SK-N-SH (cell line): ENCODE data around the gene RAD51B. TPM values are rescaled to one million over a fixed set of nuclear protein-coding genes. Genes with fewer than 3 reads are reported as not detected.

Experiments
- CTCF ChIA-PET: fragments of 300-600, 350-600 bp; formaldehyde crosslinking; extraction: SDS; loops from one replicate; lab custom pipeline; 2021; lab: Yijun Ruan, JAX
- POLR2A ChIA-PET: fragments of 350-600 bp; sonication (Branson Sonifier 250); formaldehyde crosslinking; extraction: SDS; loops from one replicate; lab custom pipeline; 2020; ENCODE audit warnings: antibody characterized with exemption, inconsistent platforms; lab: Yijun Ruan, JAX
- DNase-seq: peaks from one replicate; pipeline ENCODE4 v3.0.0; 2012
- H2AFZ ChIP-seq: fragments of 200-600 bp; sonication (generic); 2 replicates; pipeline ENCODE4 v1.8.1; 2016; ENCODE audit warnings: antibody characterized with exemption, mild to moderate bottlenecking, low read depth
- H3F3A ChIP-seq: fragments of 200-600 bp; sonication (generic); replicated peaks from 2 replicates; pipeline ENCODE3; 2016; ENCODE audit warnings: antibody characterized with exemption, mild to moderate bottlenecking; ENCODE audit not compliant: insufficient read depth
- H3K27ac ChIP-seq, 2 experiments: fragments of 200-500 bp in 1 of 2; fragments of 200-600 bp in 1 of 2; sonication (Bioruptor generic) in 1 of 2; sonication (generic), shearing (Covaris generic) in 1 of 2; 2 replicates each; pipeline versions ENCODE4 v1.5.1 to v1.6.1; 2014 to 2016; ENCODE audit warnings: low read depth in 2 of 2, inconsistent platforms in 1 of 2, low read length in 1 of 2, mild to moderate bottlenecking in 1 of 2, mixed read lengths in 1 of 2
- H3K27me3 ChIP-seq: fragments of 200-600 bp; sonication (generic), shearing (Covaris generic); 2 replicates; pipeline ENCODE4 v1.6.1; 2016; ENCODE audit warnings: mixed run types; ENCODE audit not compliant: insufficient read depth
- H3K36me3 ChIP-seq, 2 experiments: fragments of 200-500 bp in 1 of 2; fragments of 200-600 bp in 1 of 2; sonication (Bioruptor generic) in 1 of 2; sonication (generic) in 1 of 2; replicated peaks in 1 of 2; 2 replicates each; pipeline versions ENCODE3 to v1.5.1; 2014 to 2016; ENCODE audit warnings: low read length in 1 of 2, mild to moderate bottlenecking in 1 of 2; ENCODE audit not compliant: insufficient read depth in 2 of 2, control insufficient read depth in 1 of 2
- H3K4me1 ChIP-seq, 2 experiments: fragments of 200-500 bp in 1 of 2; fragments of 200-600 bp in 1 of 2; sonication (Bioruptor generic) in 1 of 2; sonication (generic), shearing (Covaris generic) in 1 of 2; 2 replicates each; pipeline versions ENCODE4 v1.5.1 to v1.6.1; 2014 to 2016; ENCODE audit warnings: low read depth in 1 of 2, low read length in 1 of 2, mixed run types in 1 of 2; ENCODE audit not compliant: insufficient read depth in 2 of 2, control insufficient read depth in 1 of 2
- H3K4me2 ChIP-seq: fragments of 200-600 bp; sonication (generic), shearing (Covaris generic); 2 replicates; pipeline ENCODE4 v1.6.1; 2017; ENCODE audit warnings: mixed run types
- H3K4me3 ChIP-seq, 2 experiments: fragments of 200-500 bp in 1 of 2; fragments of 200-600 bp in 1 of 2; sonication (Bioruptor generic) in 1 of 2; sonication (generic), shearing (Covaris generic) in 1 of 2; 2 replicates each; pipeline versions ENCODE4 v1.5.1 to v1.8.1; 2014 to 2016; ENCODE audit warnings: low read depth in 2 of 2, inconsistent platforms in 1 of 2, low read length in 1 of 2, mild to moderate bottlenecking in 1 of 2, mixed read lengths in 1 of 2, moderate library complexity in 1 of 2
- H3K79me2 ChIP-seq: fragments of 200-600 bp; sonication (generic); 2 replicates; pipeline ENCODE4 v1.8.1; 2017; ENCODE audit warnings: mild to moderate bottlenecking; ENCODE audit not compliant: insufficient read depth
- H3K9ac ChIP-seq: fragments of 200-600 bp; sonication (generic); 2 replicates; pipeline ENCODE4 v1.6.1; 2017; ENCODE audit warnings: mixed run types
- H3K9me2 ChIP-seq: fragments of 200-600 bp; sonication (generic); 2 replicates; pipeline ENCODE4 v1.6.1; 2017; ENCODE audit warnings: mixed run types
- H3K9me3 ChIP-seq: fragments of 200-600 bp; sonication (generic); 2 replicates; pipeline ENCODE4 v1.6.1; 2017; ENCODE audit warnings: mixed run types, mild to moderate bottlenecking, moderate library complexity
- H4K20me1 ChIP-seq: fragments of 200-600 bp; sonication (generic); 2 replicates; pipeline ENCODE4 v1.6.1; 2017; ENCODE audit warnings: mild to moderate bottlenecking, mixed run types; ENCODE audit not compliant: insufficient read depth
- CHD2 ChIP-seq: fragments of 150-350 bp; IDR thresholded peaks from 2 replicates; pipeline ENCODE4 v1.6.1; 2018; ENCODE audit warnings: low read length; ENCODE audit not compliant: partially characterized antibody
- RAD21 ChIP-seq: IDR thresholded peaks from 2 replicates; pipeline ENCODE4 v1.6.1; 2012; ENCODE audit warnings: mild to moderate bottlenecking, low read length
- RCOR1 ChIP-seq: fragments of 150-350 bp; IDR thresholded peaks from 2 replicates; pipeline ENCODE4 v1.6.1; 2017; ENCODE audit warnings: antibody characterized with exemption, low read length
- SIN3A ChIP-seq: IDR thresholded peaks from 2 replicates; pipeline ENCODE4 v1.6.1; 2012; ENCODE audit warnings: low read depth, mild to moderate bottlenecking, low read length, moderate library complexity, borderline replicate concordance
- TCF12 ChIP-seq: IDR thresholded peaks from 2 replicates; pipeline ENCODE4 v1.4.0; 2012
- WGBS: methylation state at CpG from one replicate; pipeline ENCODE4 v1.1.6; 2017; ENCODE audit warnings: low lambda C conversion rate; 5-methylcytosine and 5-hydroxymethylcytosine counted together
- polyA plus RNA-seq, 3 experiments: library from polyadenylated mRNA; depleted of rRNA; stranded (reverse); fragments of >200 nt; gene quantifications; 2 replicates each; pipeline ENCODE4 v1.2.3, GENCODE V29; 2012
- TF ChIP-seq, protein P1 (sequence below): IDR thresholded peaks from 2 replicates; pipeline ENCODE4 v1.4.0; 2012; ENCODE audit warnings: low read depth, borderline replicate concordance
- TF ChIP-seq, protein P2 (sequence below): IDR thresholded peaks from 2 replicates; pipeline ENCODE4; 2012
- TF ChIP-seq, protein P3 (sequence below): IDR thresholded peaks from 2 replicates; pipeline ENCODE4 v1.4.0; 2012; ENCODE audit warnings: low read depth

RAD51B gene
- polyA plus RNA-seq, 1 of the 3 experiments (the other 2 are of a cell fraction) = 6.0 TPM

DNA sequence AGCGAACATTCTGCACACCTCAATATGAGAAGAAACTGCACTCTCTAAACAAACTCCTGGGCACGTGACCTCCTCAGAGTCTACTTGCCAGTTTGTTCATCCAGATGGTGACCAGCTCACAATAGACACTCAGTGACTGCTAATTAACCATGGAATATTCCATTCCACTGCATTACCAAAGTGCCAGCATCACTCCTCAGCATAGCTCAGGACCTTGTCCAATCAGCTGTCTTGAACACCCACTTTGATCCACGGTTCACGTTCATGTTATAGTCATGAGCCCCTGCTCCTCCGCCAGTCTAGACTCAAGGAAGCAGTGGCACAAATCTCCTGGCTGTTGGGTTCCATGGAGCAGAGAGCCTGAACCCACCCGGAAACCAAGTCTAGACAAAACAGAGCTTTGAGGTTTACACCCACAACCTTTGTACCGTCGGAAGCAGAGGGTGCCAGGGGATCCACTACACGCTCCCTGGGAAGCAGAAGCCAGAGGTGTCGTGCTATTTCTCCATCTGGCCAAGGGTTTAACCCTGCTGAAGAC, 688.0 kb downstream of the RAD51B start:
- DNase-seq = no peak
- Histone ChIP-seq H3K9ac (no peak overlapping the region), H4K20me1 (no peaks in the 10 kb centered on the region), H3K4me2 (no peak overlapping the region), H3K27me3 (no peaks in the 10 kb centered on the region), H2AFZ (no peak overlapping the region), H3K79me2 (no peaks in the 10 kb centered on the region), H3K4me3 (no peak overlapping the region), H3K36me3 (no peaks in the 10 kb centered on the region), H3K27ac (no peak overlapping the region), H3K9me2 (no peaks in the 10 kb centered on the region), H3K4me1 (peaks cover 34 to 39% of the 10 kb centered on the region in 2 experiments), H3F3A (peaks cover 21% of the 10 kb centered on the region), H3K9me3 (no peaks in the 10 kb centered on the region)
- WGBS = 94% methylated on average over 9 of the region's 10 CpGs
- ChIA-PET POLR2A (no interaction called here), CTCF (interaction anchor here (1.0 kb wide), 1 partner anchor 259 kb away, joined by 4 read pairs; no protein-coding TSS in a partner anchor)
- no peak for TF ChIP-seq TCF12
- no peak for TF ChIP-seq RCOR1
- TF ChIP-seq SIN3A = no peak
- TF ChIP-seq RAD21 = no peak
- no peak for TF ChIP-seq CHD2
- TF ChIP-seq, protein P1, sequence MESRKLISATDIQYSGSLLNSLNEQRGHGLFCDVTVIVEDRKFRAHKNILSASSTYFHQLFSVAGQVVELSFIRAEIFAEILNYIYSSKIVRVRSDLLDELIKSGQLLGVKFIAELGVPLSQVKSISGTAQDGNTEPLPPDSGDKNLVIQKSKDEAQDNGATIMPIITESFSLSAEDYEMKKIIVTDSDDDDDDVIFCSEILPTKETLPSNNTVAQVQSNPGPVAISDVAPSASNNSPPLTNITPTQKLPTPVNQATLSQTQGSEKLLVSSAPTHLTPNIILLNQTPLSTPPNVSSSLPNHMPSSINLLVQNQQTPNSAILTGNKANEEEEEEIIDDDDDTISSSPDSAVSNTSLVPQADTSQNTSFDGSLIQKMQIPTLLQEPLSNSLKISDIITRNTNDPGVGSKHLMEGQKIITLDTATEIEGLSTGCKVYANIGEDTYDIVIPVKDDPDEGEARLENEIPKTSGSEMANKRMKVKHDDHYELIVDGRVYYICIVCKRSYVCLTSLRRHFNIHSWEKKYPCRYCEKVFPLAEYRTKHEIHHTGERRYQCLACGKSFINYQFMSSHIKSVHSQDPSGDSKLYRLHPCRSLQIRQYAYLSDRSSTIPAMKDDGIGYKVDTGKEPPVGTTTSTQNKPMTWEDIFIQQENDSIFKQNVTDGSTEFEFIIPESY = no peak
- TF ChIP-seq, protein P2, sequence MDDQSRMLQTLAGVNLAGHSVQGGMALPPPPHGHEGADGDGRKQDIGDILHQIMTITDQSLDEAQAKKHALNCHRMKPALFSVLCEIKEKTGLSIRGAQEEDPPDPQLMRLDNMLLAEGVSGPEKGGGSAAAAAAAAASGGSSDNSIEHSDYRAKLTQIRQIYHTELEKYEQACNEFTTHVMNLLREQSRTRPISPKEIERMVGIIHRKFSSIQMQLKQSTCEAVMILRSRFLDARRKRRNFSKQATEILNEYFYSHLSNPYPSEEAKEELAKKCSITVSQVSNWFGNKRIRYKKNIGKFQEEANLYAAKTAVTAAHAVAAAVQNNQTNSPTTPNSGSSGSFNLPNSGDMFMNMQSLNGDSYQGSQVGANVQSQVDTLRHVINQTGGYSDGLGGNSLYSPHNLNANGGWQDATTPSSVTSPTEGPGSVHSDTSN = no peak

DNA sequence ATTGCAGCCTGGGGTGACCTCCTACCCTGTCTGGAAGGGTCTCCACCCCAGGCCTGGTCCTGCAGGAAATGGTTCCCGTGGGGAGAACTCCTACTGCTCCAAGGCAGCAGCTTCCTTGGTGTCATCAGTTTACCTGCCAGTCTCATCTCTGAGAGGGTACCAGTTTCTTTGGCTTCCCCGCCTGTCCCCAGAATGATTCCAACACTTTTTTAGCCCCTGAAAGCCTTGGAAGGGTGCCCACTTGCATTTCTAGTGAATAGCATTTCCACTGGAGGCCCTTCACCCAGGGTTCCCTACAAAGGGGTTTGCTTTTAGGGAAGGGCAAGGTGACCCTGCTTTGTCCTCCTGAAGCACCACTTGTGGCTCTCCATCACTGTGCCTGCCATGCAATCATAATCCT, 689.0 kb downstream of the RAD51B start:
- no peaks in the 10 kb centered on the region for H3K27me3 ChIP-seq
- POLR2A ChIA-PET = no interaction called here
- peaks cover 21% of the 10 kb centered on the region for H3F3A ChIP-seq
- DNase-seq = no peak
- no peak overlapping the region for H2AFZ ChIP-seq
- no peaks in the 10 kb centered on the region for H3K79me2 ChIP-seq
- no peak overlapping the region for H3K27ac ChIP-seq
- no peak overlapping the region for H3K4me3 ChIP-seq
- H3K9ac ChIP-seq = no peak overlapping the region
- TF ChIP-seq, protein P3, sequence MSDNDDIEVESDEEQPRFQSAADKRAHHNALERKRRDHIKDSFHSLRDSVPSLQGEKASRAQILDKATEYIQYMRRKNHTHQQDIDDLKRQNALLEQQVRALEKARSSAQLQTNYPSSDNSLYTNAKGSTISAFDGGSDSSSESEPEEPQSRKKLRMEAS = no peak
- no peak overlapping the region for H3K4me2 ChIP-seq
- H4K20me1 ChIP-seq = no peaks in the 10 kb centered on the region
- H3K36me3 ChIP-seq = no peaks in the 10 kb centered on the region
- peaks cover 43 to 45% of the 10 kb centered on the region in 2 experiments for H3K4me1 ChIP-seq
- no peaks in the 10 kb centered on the region for H3K9me3 ChIP-seq
- CTCF ChIA-PET = interaction anchor here (0.6 to 1.0 kb wide), 3 partner anchors 260 to 288 kb away, joined by 3 to 4 read pairs (median 3); no protein-coding TSS in a partner anchor
- 91% methylated on average over 1 of the region's 2 CpGs for WGBS
- H3K9me2 ChIP-seq = no peaks in the 10 kb centered on the region
